K562 (cell line): Measurements from ENCODE around the gene SZT2. TPM values are rescaled to one million over a fixed set of nuclear protein-coding genes. Genes with fewer than 3 reads are reported as not detected.

Experiments used
- BRCA1 ChIP-seq, 2 experiments: fragments of 450-650 bp in 1 of 2; sonication (generic) in 1 of 2; formaldehyde crosslinking in 1 of 2; IDR thresholded peaks; 2 replicates each; pipeline versions ENCODE4 v1.5.0 to v1.6.1; 2017 to 2020; ENCODE audit warnings: mild to moderate bottlenecking in 1 of 2, missing genetic modification reagents in 1 of 2
- DMBX1 ChIP-seq: fragments of 250-450 bp; sonication (Bioruptor Pico); IDR thresholded peaks from 2 replicates; pipeline ENCODE4 v1.8.0; 2022; ENCODE audit warnings: inconsistent platforms, mild to moderate bottlenecking, moderate library complexity, borderline replicate concordance
- FOSL1 ChIP-seq: fragments of 200-800 bp; sonication (Bioruptor generic); conservative IDR thresholded peaks from 2 replicates; pipeline ENCODE4 v1.6.1; 2016; ENCODE audit warnings: missing genetic modification characterization, missing compliant biosample characterization
- GTF2E2 ChIP-seq: fragments of 200-800 bp; sonication (Bioruptor generic); IDR thresholded peaks from 2 replicates; pipeline ENCODE4 v1.6.1; 2016; ENCODE audit warnings: missing genetic modification characterization, missing compliant biosample characterization
- ILF3 ChIP-seq: fragments of 450-650 bp; IDR thresholded peaks from 2 replicates; pipeline ENCODE4 v1.6.1; 2018; ENCODE audit warnings: antibody characterized with exemption, mild to moderate bottlenecking, moderate library complexity, borderline replicate concordance
- KDM4B ChIP-seq, 2 experiments: fragments of 450-650 bp in 1 of 2; sonication (generic) in 1 of 2; IDR thresholded peaks; 2 replicates each; pipeline ENCODE4 v1.6.1; 2016 to 2017; ENCODE audit warnings: borderline replicate concordance in 2 of 2, antibody characterized with exemption in 1 of 2, low read depth in 1 of 2, mild to moderate bottlenecking in 1 of 2
- KLF1 ChIP-seq: fragments of 450-650 bp; IDR thresholded peaks from 2 replicates; pipeline ENCODE4 v1.6.1; 2016; ENCODE audit warnings: missing genetic modification characterization, missing compliant biosample characterization
- SNRNP70 ChIP-seq: fragments of 200-400 bp; formaldehyde crosslinking; optimal IDR thresholded peaks from 2 replicates; pipeline ENCODE3; 2017; ENCODE audit warnings: low read depth, low read length
- STAT5B ChIP-seq: fragments of 250-450 bp; sonication (Bioruptor Pico); IDR thresholded peaks from 2 replicates; pipeline ENCODE4 v1.8.0; 2021; ENCODE audit warnings: mild to moderate bottlenecking, inconsistent platforms
- TARDBP ChIP-seq: fragments of 450-650 bp; IDR thresholded peaks from 2 replicates; pipeline ENCODE4 v1.6.1; 2016
- TOE1 ChIP-seq, 2 experiments: fragments of 450-650 bp in 1 of 2; sonication (generic) in 1 of 2; formaldehyde crosslinking in 1 of 2; IDR thresholded peaks; 2 replicates each; pipeline versions ENCODE4 v1.7.1 to v1.8.0; 2016 to 2022; ENCODE audit warnings: borderline replicate concordance in 2 of 2, mild to moderate bottlenecking in 2 of 2, antibody characterized with exemption in 1 of 2, inconsistent platforms in 1 of 2, low read depth in 1 of 2, missing genetic modification reagents in 1 of 2, moderate library complexity in 1 of 2
- ZC3H4 ChIP-seq: sonication (generic); formaldehyde crosslinking; IDR thresholded peaks from 2 replicates; pipeline ENCODE4 v1.9.0; 2021; ENCODE audit warnings: missing genetic modification reagents, borderline replicate concordance
- ZNF175 ChIP-seq: fragments of 200-800 bp; sonication (Bioruptor generic); IDR thresholded peaks from 2 replicates; pipeline ENCODE4 v1.6.1; 2016; ENCODE audit warnings: low read depth, mild to moderate bottlenecking, missing genetic modification characterization, missing compliant biosample characterization
- polyA plus RNA-seq, 8 experiments: library from polyadenylated mRNA; depleted of rRNA in 4 of 8; stranded (reverse) in 5 of 8; unstranded in 3 of 8; fragments of >200 nt; fragmentation: Nextera tagmentation in 2 of 8; fragmentation: Illumina TruSeq in 1 of 8; extraction: Ambion mirVana in 2 of 8; extraction: Trizol in 1 of 8; gene quantifications; 2 replicates each; pipeline versions ENCODE4 v1.2.1 to v1.2.3, GENCODE V29; 2011 to 2014; ENCODE audit warnings: inconsistent platforms in 1 of 8, missing spikeins in 1 of 8
- total RNA-seq, 7 experiments: library from RNA; depleted of rRNA in 6 of 7; stranded (reverse); fragments of >200 nt in 6 of 7; fragmentation: Illumina TruSeq in 2 of 7; extraction: Trizol in 2 of 7; gene quantifications; 2 replicates each; pipeline versions ENCODE4 v1.2.1 to v1.2.3, GENCODE V29; 2011 to 2021; ENCODE audit warnings: low replicate concordance in 1 of 7
- TF ChIP-seq, protein P1 (sequence below), 2 experiments: fragments of 450-650 bp; formaldehyde crosslinking in 1 of 2; IDR thresholded peaks; 2 replicates each; pipeline versions ENCODE4 v1.4.0 to v1.6.1; 2014 to 2020; ENCODE audit warnings: mild to moderate bottlenecking in 2 of 2, borderline replicate concordance in 1 of 2, low read depth in 1 of 2
- TF ChIP-seq, protein P2 (sequence below): fragments of 450-650 bp; IDR thresholded peaks from 2 replicates; pipeline ENCODE4 v1.7.0; 2016; ENCODE audit warnings: borderline replicate concordance

SZT2 gene
- total and polyA plus RNA-seq, 9 of the 15 experiments (the other 6 are each of a cell fraction or from before 2014, with no cell fraction given), result 0.88 to 31.0 (median 12.8) TPM

- TF ChIP-seq BRCA1 (IDR thresholded peaks at IDR 0.05), result no peak
- TF ChIP-seq BRCA1 (CRISPR knock-in tag; IDR thresholded peaks at IDR 0.05), result no peak
- no peak for TF ChIP-seq SNRNP70
- TF ChIP-seq, protein P1, sequence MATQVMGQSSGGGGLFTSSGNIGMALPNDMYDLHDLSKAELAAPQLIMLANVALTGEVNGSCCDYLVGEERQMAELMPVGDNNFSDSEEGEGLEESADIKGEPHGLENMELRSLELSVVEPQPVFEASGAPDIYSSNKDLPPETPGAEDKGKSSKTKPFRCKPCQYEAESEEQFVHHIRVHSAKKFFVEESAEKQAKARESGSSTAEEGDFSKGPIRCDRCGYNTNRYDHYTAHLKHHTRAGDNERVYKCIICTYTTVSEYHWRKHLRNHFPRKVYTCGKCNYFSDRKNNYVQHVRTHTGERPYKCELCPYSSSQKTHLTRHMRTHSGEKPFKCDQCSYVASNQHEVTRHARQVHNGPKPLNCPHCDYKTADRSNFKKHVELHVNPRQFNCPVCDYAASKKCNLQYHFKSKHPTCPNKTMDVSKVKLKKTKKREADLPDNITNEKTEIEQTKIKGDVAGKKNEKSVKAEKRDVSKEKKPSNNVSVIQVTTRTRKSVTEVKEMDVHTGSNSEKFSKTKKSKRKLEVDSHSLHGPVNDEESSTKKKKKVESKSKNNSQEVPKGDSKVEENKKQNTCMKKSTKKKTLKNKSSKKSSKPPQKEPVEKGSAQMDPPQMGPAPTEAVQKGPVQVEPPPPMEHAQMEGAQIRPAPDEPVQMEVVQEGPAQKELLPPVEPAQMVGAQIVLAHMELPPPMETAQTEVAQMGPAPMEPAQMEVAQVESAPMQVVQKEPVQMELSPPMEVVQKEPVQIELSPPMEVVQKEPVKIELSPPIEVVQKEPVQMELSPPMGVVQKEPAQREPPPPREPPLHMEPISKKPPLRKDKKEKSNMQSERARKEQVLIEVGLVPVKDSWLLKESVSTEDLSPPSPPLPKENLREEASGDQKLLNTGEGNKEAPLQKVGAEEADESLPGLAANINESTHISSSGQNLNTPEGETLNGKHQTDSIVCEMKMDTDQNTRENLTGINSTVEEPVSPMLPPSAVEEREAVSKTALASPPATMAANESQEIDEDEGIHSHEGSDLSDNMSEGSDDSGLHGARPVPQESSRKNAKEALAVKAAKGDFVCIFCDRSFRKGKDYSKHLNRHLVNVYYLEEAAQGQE (IDR thresholded peaks at IDR 0.05; ENCODE audit: borderline replicate concordance), result peak; percentile 56; the same call in 1 of the 2 replicates
- TF ChIP-seq, protein P1 (CRISPR knock-in tag; IDR thresholded peaks at IDR 0.05; ENCODE audit: low read depth), result 0 out of 2 replicates have a peak, but pooled peaks have one; percentile 41
- peak; percentile 89 for TF ChIP-seq KLF1 (tag)
- TF ChIP-seq FOSL1, result 0 out of 2 replicates have a peak, but pooled peaks have one; percentile 31
- TF ChIP-seq ZC3H4 (CRISPR knock-in tag), result no peak
- TF ChIP-seq GTF2E2 (tag), result peak; percentile 96
- TF ChIP-seq, protein P2, sequence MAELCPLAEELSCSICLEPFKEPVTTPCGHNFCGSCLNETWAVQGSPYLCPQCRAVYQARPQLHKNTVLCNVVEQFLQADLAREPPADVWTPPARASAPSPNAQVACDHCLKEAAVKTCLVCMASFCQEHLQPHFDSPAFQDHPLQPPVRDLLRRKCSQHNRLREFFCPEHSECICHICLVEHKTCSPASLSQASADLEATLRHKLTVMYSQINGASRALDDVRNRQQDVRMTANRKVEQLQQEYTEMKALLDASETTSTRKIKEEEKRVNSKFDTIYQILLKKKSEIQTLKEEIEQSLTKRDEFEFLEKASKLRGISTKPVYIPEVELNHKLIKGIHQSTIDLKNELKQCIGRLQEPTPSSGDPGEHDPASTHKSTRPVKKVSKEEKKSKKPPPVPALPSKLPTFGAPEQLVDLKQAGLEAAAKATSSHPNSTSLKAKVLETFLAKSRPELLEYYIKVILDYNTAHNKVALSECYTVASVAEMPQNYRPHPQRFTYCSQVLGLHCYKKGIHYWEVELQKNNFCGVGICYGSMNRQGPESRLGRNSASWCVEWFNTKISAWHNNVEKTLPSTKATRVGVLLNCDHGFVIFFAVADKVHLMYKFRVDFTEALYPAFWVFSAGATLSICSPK, result 0 out of 2 replicates have a peak, but pooled peaks have one; percentile 69
- peak in 1 of 2 experiments; percentile 88; a peak in 1 of 4 replicates for TF ChIP-seq KDM4B (IDR thresholded peaks at IDR 0.05; ENCODE audit: borderline replicate concordance in 2 of 2, low read depth in 1 of 2)
- no peak for TF ChIP-seq ILF3
- no peak; the same call in none of the 2 replicates for TF ChIP-seq TOE1 (IDR thresholded peaks at IDR 0.05; ENCODE audit: borderline replicate concordance)
- no peak for TF ChIP-seq TOE1 (CRISPR knock-in tag; IDR thresholded peaks at IDR 0.05; ENCODE audit: borderline replicate concordance, low read depth)
- TF ChIP-seq TARDBP, result no peak
- TF ChIP-seq ZNF175 (CRISPR knock-in tag), result no peak
- TF ChIP-seq STAT5B, result no peak
- TF ChIP-seq DMBX1 (CRISPR knock-in tag), result no peak
These were observed at the start of gene SZT2, which contains the start of gene MED8 (continued) for GRCh38 chr1:43389326-43390313.
